Activated T-helper 2 cell treated with anti-CD3 and anti-CD28 coated beads, Interferon-gamma antibody, Interleukin-2, Interleukin-4, amounts not matched to agents 10 μg/mL and 5 μg/mL and 100 μg/mL, durations not matched to agents 14 hours and 24 hours and 36 hours (primary cell): ENCODE results near the gene SLC5A3. TPM values are rescaled to one million over a fixed set of nuclear protein-coding genes. Genes with fewer than 3 reads are reported as not detected.

ENCODE experiments used
- DNase-seq: peaks from one replicate; pipeline ENCODE4 v3.0.0; 2021; ENCODE audit warnings: low spot score
- H3K27ac Mint-ChIP-seq: one replicate; pipeline ENCODE4 v1.8.0; 2021; ENCODE audit warnings: mixed read lengths
- H3K27me3 Mint-ChIP-seq: one replicate; pipeline ENCODE4 v1.8.0; 2021; ENCODE audit warnings: low read depth, mixed read lengths
- H3K36me3 Mint-ChIP-seq: one replicate; pipeline ENCODE4 v1.8.0; 2021; ENCODE audit warnings: low read depth, mixed read lengths
- H3K4me1 Mint-ChIP-seq: one replicate; pipeline ENCODE4 v1.8.0; 2021; ENCODE audit warnings: low read depth, mixed read lengths
- H3K4me3 Mint-ChIP-seq: one replicate; pipeline ENCODE4 v1.8.0; 2021; ENCODE audit warnings: low read depth, mild to moderate bottlenecking, moderate library complexity, mixed read lengths
- H3K9me3 Mint-ChIP-seq: one replicate; pipeline ENCODE4 v1.8.0; 2021; ENCODE audit warnings: mixed read lengths
- intact Hi-C: fragments of 100-400 bp; cut with micrococcal nuclease; formaldehyde crosslinking; loops from one replicate; pipeline ENCODE4 v1.15.1; 2023
- total RNA-seq: library from RNA; stranded (reverse); gene quantifications from 2 replicates; pipeline ENCODE4 v1.2.3, GENCODE V29; 2022

Gene SLC5A3
- 41.0 and 41.2 TPM in 2 replicates for total RNA-seq

DNA sequence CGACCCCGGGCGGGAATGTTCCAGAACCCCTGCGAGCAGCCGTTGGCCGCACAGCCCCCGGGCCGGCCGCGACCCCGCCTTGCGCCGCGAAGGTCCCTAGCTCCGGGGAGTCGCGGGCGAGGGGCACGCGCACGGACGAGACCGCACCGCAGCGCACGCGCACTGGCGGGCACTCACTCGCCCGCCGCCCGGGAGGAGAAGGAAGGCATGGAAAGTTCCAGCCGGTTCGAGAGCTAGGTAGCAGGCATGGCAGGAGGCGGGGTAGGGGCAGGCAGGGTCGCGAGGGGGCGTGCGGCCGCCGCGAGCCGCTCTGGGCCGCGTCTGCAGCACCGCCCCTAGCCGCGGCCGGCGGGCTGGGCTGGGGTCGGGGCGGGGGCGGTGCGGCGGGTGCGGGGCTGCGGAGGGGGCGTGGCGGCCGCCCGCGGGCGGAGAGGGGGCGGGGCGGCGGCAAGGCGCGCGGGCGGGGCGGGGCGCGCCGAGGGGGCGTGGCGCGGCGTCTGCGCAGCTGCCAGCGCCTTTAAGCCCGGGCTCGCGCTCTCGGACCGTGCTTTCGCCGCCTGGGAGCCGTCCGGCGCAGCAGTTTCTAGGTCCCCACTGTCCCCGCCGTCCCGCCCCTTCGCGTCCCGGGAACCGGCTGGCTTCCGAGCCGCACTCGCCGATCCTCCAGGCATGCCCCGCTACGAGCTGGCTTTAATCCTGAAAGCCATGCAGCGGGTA is at the start of gene SLC5A3, which contains the start of gene MRPS6:
TSS of gene SLC5A3 (plus strand) at position 547 of the 717 bp plus-strand sequence. CDS start 21,621 bp downstream, outside the sequence.
TSS of gene MRPS6 (plus strand) at position 547 of the 717 bp plus-strand sequence. CDS start at position 670, 123 bp downstream.
- Mint-ChIP-seq H3K9me3 (no peaks in the 10 kb centered on the region), H3K27me3 (no peaks in the 10 kb centered on the region), H3K27ac (peak within 1 kb of the TSS; percentile 88), H3K4me1 (peaks cover 43% of the 10 kb centered on the region), H3K4me3 (peak within 1 kb of the TSS; percentile 95), H3K36me3 (peaks cover 40% of the 10 kb centered on the region)
- intact Hi-C loops, result loop anchor here (5.0 to 10.0 kb wide), 2 partner anchors 41 to 428 kb away; partner anchors contain the start of genes CRYZL1 and ITSN1
- DNase-seq, result peak; percentile 68

DNA sequence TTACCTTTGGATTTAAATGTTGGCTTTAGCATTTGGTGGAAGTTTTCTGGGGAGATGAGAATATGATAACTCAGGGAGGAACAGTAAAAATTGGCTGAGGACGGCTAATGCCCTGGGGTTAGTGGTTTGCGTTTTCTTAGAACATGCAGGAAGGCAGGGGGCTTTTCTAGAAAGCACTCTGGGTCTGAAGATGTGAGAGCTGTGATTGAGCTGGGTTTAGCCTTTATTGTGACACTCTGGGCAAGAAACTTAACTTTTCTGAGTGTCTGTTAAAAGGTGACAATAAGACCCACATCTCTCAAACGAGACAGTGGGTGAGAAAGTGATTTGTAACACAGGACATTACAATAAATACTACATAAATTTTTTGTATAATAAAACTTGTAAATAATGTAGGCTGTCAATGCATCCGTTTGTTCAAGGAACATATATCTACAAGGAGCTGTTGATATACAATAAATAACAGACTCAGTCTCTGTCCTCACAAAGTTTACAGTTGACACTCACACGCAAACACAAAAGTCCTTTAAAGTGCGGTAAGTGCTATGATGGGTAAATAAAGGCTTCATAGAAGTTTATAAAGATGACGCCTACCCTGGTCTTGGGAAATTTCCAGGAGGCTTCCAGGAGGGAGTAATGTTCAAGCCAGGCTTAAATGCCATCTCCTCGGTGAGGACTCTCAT is 49.5 kb upstream of the SLC5A3 start:
- no peak for DNase-seq
- Mint-ChIP-seq H3K27me3 (no peaks in the 10 kb centered on the region), H3K27ac (no peak overlapping the region), H3K36me3 (no peaks in the 10 kb centered on the region), H3K4me1 (peaks cover 22% of the 10 kb centered on the region), H3K9me3 (peaks cover 9% of the 10 kb centered on the region), H3K4me3 (no peak overlapping the region)
- intact Hi-C loops, result loop anchor here (1.0 to 2.0 kb wide), 3 partner anchors 16 to 77 kb away; no protein-coding TSS in a partner anchor

DNA sequence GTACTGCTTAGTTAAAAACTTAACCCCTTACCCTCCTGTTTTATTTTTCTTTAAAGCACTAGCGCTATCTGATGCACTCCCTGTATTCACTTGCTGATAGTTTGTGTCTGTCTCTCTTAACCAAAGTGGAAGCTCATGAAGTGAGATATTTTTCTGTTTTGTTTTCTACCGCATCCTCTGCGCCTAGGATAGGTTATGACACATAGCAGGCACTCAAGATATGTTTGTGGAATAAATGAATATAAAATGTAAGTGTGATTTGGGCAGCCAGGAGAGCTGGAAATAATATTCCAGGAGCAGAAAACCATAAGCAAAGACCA is 49.0 kb upstream of the SLC5A3 start:
- H3K4me3 Mint-ChIP-seq, result no peak overlapping the region
- H3K27ac Mint-ChIP-seq, result no peak overlapping the region
- peaks cover 9% of the 10 kb centered on the region for H3K9me3 Mint-ChIP-seq
- intact Hi-C loops, result no loop called here
- peaks cover 18% of the 10 kb centered on the region for H3K4me1 Mint-ChIP-seq
- H3K27me3 Mint-ChIP-seq, result no peaks in the 10 kb centered on the region
- H3K36me3 Mint-ChIP-seq, result no peaks in the 10 kb centered on the region
- no peak for DNase-seq

- no peaks in the 10 kb centered on the region for H3K36me3 Mint-ChIP-seq
- H3K4me1 Mint-ChIP-seq, result peaks cover 24% of the 10 kb centered on the region
- H3K9me3 Mint-ChIP-seq, result peaks cover 4% of the 10 kb centered on the region
- intact Hi-C loops, result no loop called here
- H3K27me3 Mint-ChIP-seq, result no peaks in the 10 kb centered on the region
- H3K27ac Mint-ChIP-seq, result no peak overlapping the region
- DNase-seq, result no peak
- no peak overlapping the region for H3K4me3 Mint-ChIP-seq
These were observed 45.5 kb upstream of the SLC5A3 start for GRCh38 chr21:34027721-34028461.

- peak; percentile 35 for DNase-seq
- H3K27me3 Mint-ChIP-seq, result no peaks in the 10 kb centered on the region
- H3K27ac Mint-ChIP-seq, result peak overlapping the region; percentile 92
- peaks cover 4% of the 10 kb centered on the region for H3K9me3 Mint-ChIP-seq
- H3K36me3 Mint-ChIP-seq, result no peaks in the 10 kb centered on the region
- intact Hi-C loops, result loop anchor here (5.0 kb wide), 1 partner anchor 42 kb away; the partner anchor contains the start of genes MRPS6 and SLC5A3
- peaks cover 26% of the 10 kb centered on the region for H3K4me1 Mint-ChIP-seq
- H3K4me3 Mint-ChIP-seq, result no peak overlapping the region
These were observed 43.4 kb upstream of the SLC5A3 start for GRCh38 chr21:34029743-34030528.

GRCh38 chr21:34031835-34032370 is 41.5 kb upstream of the SLC5A3 start:
- DNase-seq, result no peak
- Mint-ChIP-seq H3K27me3 (no peaks in the 10 kb centered on the region), H3K4me3 (no peak overlapping the region), H3K4me1 (peaks cover 25% of the 10 kb centered on the region), H3K27ac (no peak overlapping the region), H3K9me3 (peaks cover 5% of the 10 kb centered on the region), H3K36me3 (no peaks in the 10 kb centered on the region)
- intact Hi-C loops, result loop anchor here (5.0 kb wide), 1 partner anchor 40 kb away; the partner anchor contains the start of genes MRPS6 and SLC5A3

DNA sequence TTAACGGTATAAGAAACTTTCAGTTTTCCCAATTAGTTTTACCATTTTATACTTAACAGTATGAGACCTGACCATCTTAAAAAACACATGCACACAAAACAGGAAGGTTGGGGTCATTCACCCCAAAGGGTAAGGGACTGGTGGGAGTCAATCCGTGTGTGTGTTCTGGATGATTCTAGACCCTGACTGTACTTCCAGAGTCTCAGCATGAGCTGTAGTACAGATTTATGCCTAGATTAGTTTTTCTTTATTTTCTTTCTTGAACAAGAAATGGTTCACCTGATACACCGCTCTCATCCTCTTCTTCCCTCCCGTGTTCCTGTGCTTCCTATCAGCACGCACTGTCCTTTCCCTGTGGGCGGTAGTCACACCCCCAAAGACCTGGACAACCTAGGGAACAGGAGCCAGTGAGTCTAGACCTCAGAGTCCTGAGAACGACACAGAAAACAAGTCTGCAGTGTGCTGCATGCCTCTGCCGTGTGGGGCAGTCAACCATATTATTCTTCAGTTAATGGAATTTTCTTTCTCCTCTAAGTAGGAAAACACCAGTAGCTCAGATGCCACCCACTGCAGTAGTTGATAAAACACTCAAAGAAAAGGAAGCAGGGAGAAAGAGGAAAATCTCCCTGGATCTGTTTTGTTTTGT is 38.9 kb upstream of the SLC5A3 start:
- DNase-seq, result no peak
- no peaks in the 10 kb centered on the region for H3K36me3 Mint-ChIP-seq
- no peaks in the 10 kb centered on the region for H3K27me3 Mint-ChIP-seq
- peaks cover 25% of the 10 kb centered on the region for H3K4me1 Mint-ChIP-seq
- H3K9me3 Mint-ChIP-seq, result peaks cover 8% of the 10 kb centered on the region
- no peak overlapping the region for H3K27ac Mint-ChIP-seq
- H3K4me3 Mint-ChIP-seq, result no peak overlapping the region
- intact Hi-C loops, result loop anchor here (5.0 kb wide), 1 partner anchor 38 kb away; the partner anchor contains the start of genes MRPS6 and SLC5A3

DNA sequence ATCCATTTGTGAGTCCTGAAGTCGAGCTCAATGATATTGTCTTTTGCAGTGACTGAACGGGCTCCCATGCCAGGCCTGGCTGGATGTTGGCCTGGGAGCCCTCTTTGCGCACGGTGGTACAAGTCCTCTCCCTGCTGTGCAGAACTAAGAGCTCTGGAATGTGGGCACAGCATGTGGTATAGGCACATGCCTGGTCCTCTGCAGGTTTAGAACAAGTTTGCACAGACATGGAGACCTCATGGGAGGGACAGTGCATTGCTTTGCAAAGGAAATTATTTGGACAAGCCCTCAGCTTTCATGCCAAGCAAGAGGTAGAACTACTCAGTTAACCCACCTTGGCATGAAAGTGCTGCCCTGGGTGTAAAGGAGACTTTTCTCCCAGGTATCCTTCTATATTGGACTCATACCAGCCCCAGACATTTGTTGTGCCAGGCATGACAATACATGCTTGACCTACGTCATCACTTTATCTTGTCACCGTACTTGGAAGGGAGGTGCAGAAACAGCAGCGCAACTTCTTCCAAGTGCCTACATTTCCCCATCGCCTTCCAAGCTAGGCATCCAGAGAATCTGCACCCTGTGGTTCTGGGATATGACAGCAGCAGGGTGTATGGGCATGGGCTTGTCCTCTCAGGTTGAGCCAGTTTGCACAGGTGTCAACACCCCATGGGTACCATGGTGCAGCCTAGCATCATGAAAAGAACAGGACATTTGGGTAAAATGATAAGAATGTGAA is 37.6 kb upstream of the SLC5A3 start:
- intact Hi-C loops, result no loop called here

GRCh38 chr21:34037009-34037795 is 36.2 kb upstream of the SLC5A3 start:
- intact Hi-C loops, result no loop called here
- DNase-seq, result no peak
- H3K4me1 Mint-ChIP-seq, result peaks cover 6% of the 10 kb centered on the region
- H3K27me3 Mint-ChIP-seq, result no peaks in the 10 kb centered on the region
- H3K9me3 Mint-ChIP-seq, result peaks cover 8% of the 10 kb centered on the region
- H3K36me3 Mint-ChIP-seq, result no peaks in the 10 kb centered on the region
- H3K27ac Mint-ChIP-seq, result no peak overlapping the region
- H3K4me3 Mint-ChIP-seq, result no peak overlapping the region

More for the DNA sequence above, 37.6 kb upstream of the SLC5A3 start:
- H3K4me3 Mint-ChIP-seq, result no peak overlapping the region
- no peak for DNase-seq
- H3K9me3 Mint-ChIP-seq, result peaks cover 8% of the 10 kb centered on the region
- H3K27me3 Mint-ChIP-seq, result no peaks in the 10 kb centered on the region
- no peaks in the 10 kb centered on the region for H3K36me3 Mint-ChIP-seq
- peaks cover 16% of the 10 kb centered on the region for H3K4me1 Mint-ChIP-seq
- no peak overlapping the region for H3K27ac Mint-ChIP-seq

DNA sequence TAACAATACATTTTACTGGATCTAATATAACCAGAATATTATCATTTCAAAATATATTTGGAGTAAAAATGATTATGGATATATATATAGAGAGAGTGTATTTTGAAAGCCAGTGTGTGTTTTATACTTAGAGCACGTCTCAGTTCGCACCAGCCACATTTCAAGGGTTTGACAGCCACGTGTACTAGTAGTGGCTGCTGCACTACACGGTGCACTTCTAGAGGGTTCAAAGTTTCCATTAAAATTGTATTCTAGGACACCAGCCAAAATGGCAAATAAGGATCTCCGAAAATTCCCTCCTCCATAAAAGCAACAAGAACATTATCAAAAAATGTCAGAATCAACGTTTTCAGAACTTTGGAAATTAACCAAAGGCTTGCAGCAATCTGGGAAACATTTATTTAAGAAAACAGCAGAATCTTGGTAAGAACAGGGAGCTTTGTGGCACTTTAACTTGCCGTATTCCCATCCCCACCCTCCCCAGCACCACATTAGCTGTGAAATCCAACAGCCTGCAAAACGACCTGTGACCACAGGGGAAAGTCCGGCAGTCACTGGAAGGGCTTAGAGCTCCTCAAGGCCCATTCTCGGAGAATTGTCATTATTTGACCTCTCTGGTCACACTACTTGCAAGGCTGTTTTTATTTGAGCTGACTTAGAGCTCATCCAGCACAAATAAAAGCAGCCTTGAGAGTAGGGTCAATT is 33.5 kb upstream of the SLC5A3 start:
- Mint-ChIP-seq H3K9me3 (peaks cover 8% of the 10 kb centered on the region), H3K27me3 (no peaks in the 10 kb centered on the region), H3K4me3 (no peak overlapping the region), H3K4me1 (no peaks in the 10 kb centered on the region), H3K36me3 (no peaks in the 10 kb centered on the region), H3K27ac (no peak overlapping the region)
- intact Hi-C loops, result no loop called here
- no peak for DNase-seq
